Upper lobe of right lung (tissue), 1 donor: Measurements from ENCODE around the gene UBN2. TPM values are rescaled to one million over a fixed set of nuclear protein-coding genes. Genes with fewer than 3 reads are reported as not detected.
"Not testable (repeated sequence)": the region's sequence is repeated elsewhere in the genome, so short reads cannot be mapped to it uniquely, and the experiment has no call there.

Experiments used
- ATAC-seq: fragments of 200-7000 bp; cut with Tn5 transposase; one replicate; pipeline ENCODE4 v1.9.1; 2020; ENCODE audit warnings: mild to moderate bottlenecking, moderate library complexity
- DNase-seq: peaks from one replicate; pipeline ENCODE4 v3.0.0-alpha.2; 2020
- H3K27ac ChIP-seq: fragments of 200-600 bp; one replicate; pipeline ENCODE4 v1.8.0; 2022
- H3K27me3 ChIP-seq: fragments of 200-600 bp; one replicate; pipeline ENCODE4 v1.8.0; 2022; ENCODE audit warnings: mild to moderate bottlenecking
- H3K36me3 ChIP-seq: fragments of 200-600 bp; one replicate; pipeline ENCODE4 v1.8.0; 2022
- H3K4me1 ChIP-seq: fragments of 200-600 bp; one replicate; pipeline ENCODE4 v1.8.0; 2022
- H3K4me3 ChIP-seq: fragments of 200-600 bp; one replicate; pipeline ENCODE4 v1.8.0; 2022; ENCODE audit warnings: mild to moderate bottlenecking
- H3K9me3 ChIP-seq: fragments of 200-600 bp; one replicate; pipeline ENCODE4 v1.8.0; 2022
- CTCF ChIP-seq: fragments of 200-600 bp; IDR thresholded peaks from one replicate; pipeline ENCODE4 v1.8.0; 2022; ENCODE audit warnings: antibody characterized with exemption
- intact Hi-C: fragments of 100-400 bp; cut with DNase I; formaldehyde crosslinking; loops from one replicate; pipeline ENCODE4 v1.11.0; 2022
- total RNA-seq: library from RNA; stranded (reverse); fragmentation: NEBNext Ultra II Directional; extraction: Animal tissue kit (Norgen Biotek cat#: 25700); gene quantifications from one replicate; pipeline ENCODE4 v1.2.1, GENCODE V29; 2021
- donor health status: DM: no; HTN: yes; CAD: no; lungs with severe emphysema.

Gene UBN2
- total RNA-seq, 1 donor from 2014 or later = 23.5 TPM

DNA sequence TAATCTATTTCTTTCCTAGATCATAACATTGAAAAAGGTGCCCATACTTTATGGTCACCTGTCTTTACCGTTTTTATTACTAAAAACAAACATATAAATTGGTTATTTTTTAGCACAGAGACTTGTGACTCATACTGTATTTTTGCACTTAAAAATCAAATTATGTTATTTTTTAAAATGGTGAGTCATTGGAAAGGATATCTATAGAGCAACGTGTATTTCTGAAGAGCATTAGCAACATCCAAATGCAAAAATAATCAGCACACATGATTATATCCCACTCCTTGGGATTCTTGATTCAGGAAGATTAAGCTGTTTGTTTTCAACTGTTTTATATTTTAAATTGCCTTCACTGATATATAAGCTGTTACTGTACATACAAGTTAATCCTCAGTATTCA is 69.4 kb downstream of the UBN2 start:
- Histone ChIP-seq H3K4me3 (no peak overlapping the region), H3K9me3 (no peaks in the 10 kb centered on the region), H3K27me3 (no peaks in the 10 kb centered on the region), H3K27ac (no peak overlapping the region), H3K4me1 (no peaks in the 10 kb centered on the region), H3K36me3 (peaks cover 44% of the 10 kb centered on the region)
- ATAC-seq (no peak), DNase-seq (no peak)
- intact Hi-C loops = no loop called here
- no peak for TF ChIP-seq CTCF

DNA sequence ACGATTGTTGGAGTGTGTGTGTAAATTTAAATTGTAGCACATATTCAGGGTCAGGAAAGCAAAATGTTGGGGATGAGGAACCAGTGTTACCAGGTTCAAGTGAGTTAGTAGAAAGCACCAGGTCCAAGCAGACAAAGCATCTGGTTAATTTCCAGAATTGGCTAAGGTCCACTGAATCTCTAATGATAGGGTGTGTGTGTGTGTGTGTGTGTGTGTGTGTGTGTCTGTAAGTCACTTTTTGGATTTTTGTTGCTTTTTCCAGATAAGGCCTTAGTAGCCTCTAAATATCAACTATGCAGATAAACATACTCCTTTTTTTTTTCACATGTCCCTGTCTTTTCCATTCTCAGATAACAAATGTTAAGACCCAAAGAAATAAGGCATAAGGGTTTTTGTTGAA is 73.5 kb downstream of the UBN2 start:
- H3K4me3 ChIP-seq = no peak overlapping the region

DNA sequence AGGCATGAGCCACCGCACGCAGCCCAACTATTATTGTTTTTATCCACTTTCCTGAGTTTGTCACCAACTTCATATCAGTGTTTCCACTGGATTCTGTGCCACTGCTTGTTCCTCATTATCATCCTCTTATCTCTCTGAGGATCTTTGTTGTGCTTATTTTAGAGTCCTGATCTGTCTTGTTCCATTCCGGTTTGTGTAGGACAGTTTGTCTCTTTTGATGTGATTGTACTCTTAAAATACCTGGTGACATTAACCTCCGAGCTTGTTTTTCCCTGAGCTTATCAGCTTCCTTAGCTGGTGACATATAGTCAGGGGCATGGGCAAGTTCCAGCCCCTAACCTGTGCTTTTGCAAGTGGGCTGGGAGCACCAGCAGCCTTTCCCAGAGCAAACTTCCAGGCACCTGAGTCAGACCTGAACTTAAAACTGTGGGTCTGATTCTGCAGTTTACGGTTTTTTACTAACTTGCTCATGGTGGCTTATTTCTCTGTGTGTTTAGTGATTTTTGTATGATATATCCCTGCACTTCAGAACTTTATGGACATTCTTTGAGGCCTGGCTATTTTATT is 87.0 kb downstream of the UBN2 start:
- no peaks in the 10 kb centered on the region for H3K36me3 ChIP-seq
- no peak for ATAC-seq
- H3K4me3 ChIP-seq = no peak overlapping the region
- no peak for DNase-seq
- H3K4me1 ChIP-seq = no peaks in the 10 kb centered on the region
- intact Hi-C loops = no loop called here
- TF ChIP-seq CTCF = no peak
- no peaks in the 10 kb centered on the region for H3K27me3 ChIP-seq
- H3K27ac ChIP-seq = no peak overlapping the region
- H3K9me3 ChIP-seq = no peaks in the 10 kb centered on the region

More for the DNA sequence above, 73.5 kb downstream of the UBN2 start:
- H3K4me1 ChIP-seq = no peaks in the 10 kb centered on the region
- ATAC-seq = no peak
- DNase-seq = no peak
- intact Hi-C loops = no loop called here
- no peaks in the 10 kb centered on the region for H3K27me3 ChIP-seq
- peaks cover 23% of the 10 kb centered on the region for H3K36me3 ChIP-seq
- TF ChIP-seq CTCF = no peak
- H3K27ac ChIP-seq = no peak overlapping the region
- no peaks in the 10 kb centered on the region for H3K9me3 ChIP-seq

DNA sequence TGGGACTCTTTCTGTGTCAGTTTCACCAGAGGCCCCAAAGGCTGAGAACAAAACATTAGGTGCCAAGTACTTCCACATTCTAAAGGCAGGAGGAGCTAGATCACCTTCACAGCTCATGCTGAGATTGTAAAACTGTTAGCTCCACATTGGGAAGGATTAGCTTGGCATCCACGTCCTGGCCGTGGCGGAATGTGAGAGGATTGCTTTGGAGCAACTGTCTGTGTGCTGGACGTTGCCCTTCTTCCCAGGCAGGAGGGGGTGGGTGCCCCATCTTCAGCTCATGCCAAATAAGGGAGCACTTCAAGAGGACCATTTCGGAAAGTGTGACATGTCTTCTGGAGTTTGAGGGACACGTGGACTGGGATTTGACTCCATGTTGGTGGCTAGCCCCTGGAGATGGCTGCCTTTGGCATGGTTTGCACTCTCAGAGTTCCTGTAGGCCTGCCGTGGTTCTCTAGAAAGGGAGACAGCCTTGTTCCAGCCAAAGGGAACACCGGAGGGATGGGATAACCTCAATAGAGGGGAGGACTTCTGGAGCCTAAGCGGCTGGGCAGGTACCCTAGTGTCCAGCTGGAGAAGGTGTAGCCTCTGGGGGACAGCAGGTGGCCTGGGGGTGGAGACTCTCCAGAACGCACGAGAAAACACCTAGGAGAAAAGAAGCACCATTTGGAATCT is 90.2 kb downstream of the UBN2 start:
- DNase-seq (no peak), ATAC-seq (no peak)
- Histone ChIP-seq H3K4me3 (no peak overlapping the region), H3K9me3 (no peaks in the 10 kb centered on the region), H3K4me1 (no peaks in the 10 kb centered on the region), H3K27me3 (no peaks in the 10 kb centered on the region), H3K27ac (no peak overlapping the region), H3K36me3 (no peaks in the 10 kb centered on the region)
- no peak for TF ChIP-seq CTCF
- intact Hi-C loops = no loop called here

DNA sequence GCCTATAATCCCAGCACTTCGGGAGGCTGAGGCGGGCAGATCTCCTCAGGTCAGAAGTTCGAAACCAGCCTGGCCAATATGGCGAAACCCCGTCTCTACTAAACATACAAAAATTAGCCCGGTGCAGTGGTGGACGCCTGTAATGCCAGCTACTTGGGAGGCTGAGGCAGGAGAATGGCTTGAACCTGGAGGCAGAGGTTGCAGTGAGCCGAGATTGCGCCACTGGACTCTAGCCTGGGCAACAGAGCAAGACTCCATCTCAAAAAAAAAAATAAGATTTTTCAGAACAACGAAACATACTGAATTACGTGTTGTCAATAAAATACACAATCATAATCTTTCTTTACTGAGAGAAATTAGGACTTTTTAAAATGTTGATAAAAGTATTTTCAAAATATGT is 93.7 kb downstream of the UBN2 start:
- ATAC-seq, H3K27me3 ChIP-seq, H3K9me3 ChIP-seq, H3K4me1 ChIP-seq, H3K36me3 ChIP-seq, intact Hi-C loops, H3K4me3 ChIP-seq, DNase-seq, H3K27ac ChIP-seq: not testable (repeated sequence)

DNA sequence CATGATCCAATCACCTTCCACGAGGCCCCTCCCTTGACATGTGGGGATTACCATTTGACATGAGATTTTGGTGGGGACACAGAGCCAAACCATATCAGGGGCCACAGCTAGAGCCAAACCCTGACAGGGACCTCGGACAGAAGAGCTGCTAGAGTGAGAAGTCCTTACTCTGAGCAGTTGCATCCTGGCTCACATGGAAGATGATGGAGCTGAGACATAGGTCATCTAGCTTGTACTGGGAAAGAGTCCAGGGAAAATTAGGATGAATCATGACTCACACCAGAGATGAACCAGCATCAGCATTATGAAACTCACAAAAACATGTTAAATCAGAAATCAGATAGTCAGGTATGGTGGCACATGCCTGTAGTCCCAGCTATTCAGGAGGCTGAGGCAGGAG is 97.3 kb downstream of the UBN2 start:
- DNase-seq (no peak), ATAC-seq (no peak)
- H3K27ac ChIP-seq = no peak overlapping the region
- no peak overlapping the region for H3K4me3 ChIP-seq
- no peaks in the 10 kb centered on the region for H3K9me3 ChIP-seq
- no peaks in the 10 kb centered on the region for H3K27me3 ChIP-seq
- TF ChIP-seq CTCF = no peak
- H3K4me1 ChIP-seq = no peaks in the 10 kb centered on the region
- intact Hi-C loops = no loop called here
- H3K36me3 ChIP-seq = no peaks in the 10 kb centered on the region
